PC-9 (cell line): Measurements from ENCODE around the gene TAS1R2. TPM values are rescaled to one million over a fixed set of nuclear protein-coding genes. Genes with fewer than 3 reads are reported as not detected.

Experiments used
- BruUV-seq: library from RNA; stranded (reverse); fragments of 400-500 nt; replicated peaks from 2 replicates; lab custom pipeline; 2021; lab: Mats Ljungman, UMichigan
- CTCF ChIA-PET: fragments of 300-600 bp; sonication (Branson Sonifier 250); formaldehyde crosslinking; loops from one replicate; lab custom pipeline; 2022; ENCODE audit warnings: antibody characterized with exemption; lab: Charles Lee
- POLR2A ChIA-PET: fragments of 300-600 bp; sonication (Branson Sonifier 250); formaldehyde crosslinking; loops from one replicate; lab custom pipeline; 2022; ENCODE audit warnings: antibody characterized with exemption; ENCODE audit not compliant: unreplicated experiment; lab: Charles Lee
- DNase-seq, 2 experiments: peaks; one replicate each; pipeline versions ENCODE4 v3.0.0 to v3.0.0-alpha.2; 2015 to 2022; ENCODE audit warnings: mixed read lengths in 1 of 2
- H2AFZ ChIP-seq: fragments of 200-600 bp; sonication (generic); 2 replicates; pipeline ENCODE4 v1.8.1; 2017; ENCODE audit warnings: antibody characterized with exemption
- H3F3A ChIP-seq: fragments of 200-600 bp; sonication (generic); 2 replicates; pipeline ENCODE4 v1.8.1; 2017; ENCODE audit warnings: antibody characterized with exemption, mild to moderate bottlenecking, low read depth; ENCODE audit not compliant: insufficient read depth
- H3K27ac ChIP-seq: fragments of 200-600 bp; sonication (generic); 2 replicates; pipeline ENCODE4 v1.6.1; 2016; ENCODE audit warnings: mixed run types
- H3K27me3 ChIP-seq: fragments of 200-600 bp; sonication (generic); 2 replicates; pipeline ENCODE4 v1.6.1; 2016; ENCODE audit warnings: low read depth, mixed run types; ENCODE audit not compliant: insufficient read depth
- H3K36me3 ChIP-seq: fragments of 200-600 bp; sonication (generic); 2 replicates; pipeline ENCODE4 v1.6.1; 2016; ENCODE audit warnings: low read depth, mixed run types
- H3K4me1 ChIP-seq: fragments of 200-600 bp; sonication (generic); replicated peaks from 2 replicates; pipeline ENCODE4 v1.6.1; 2016; ENCODE audit warnings: mixed run types; ENCODE audit not compliant: insufficient read depth
- H3K4me2 ChIP-seq: fragments of 200-600 bp; sonication (generic); 2 replicates; pipeline ENCODE4 v1.6.1; 2017; ENCODE audit warnings: mixed run types
- H3K4me3 ChIP-seq: fragments of 200-600 bp; sonication (generic); 2 replicates; pipeline ENCODE4 v1.6.1; 2016; ENCODE audit warnings: mixed run types
- H3K79me2 ChIP-seq: fragments of 200-600 bp; sonication (generic); 2 replicates; pipeline ENCODE4 v1.6.1; 2017; ENCODE audit warnings: low read depth, mixed run types
- H3K9me2 ChIP-seq: fragments of 200-600 bp; sonication (generic); 2 replicates; pipeline ENCODE4 v1.8.1; 2017; ENCODE audit warnings: mild to moderate bottlenecking; ENCODE audit not compliant: insufficient read depth
- H3K9me3 ChIP-seq: fragments of 200-600 bp; sonication (generic); 2 replicates; pipeline ENCODE4 v1.8.1; 2016; ENCODE audit warnings: low read depth; ENCODE audit not compliant: insufficient read depth
- H4K20me1 ChIP-seq: fragments of 200-600 bp; sonication (generic); 2 replicates; pipeline ENCODE4 v1.8.1; 2017; ENCODE audit not compliant: insufficient read depth
- EZH2 ChIP-seq: fragments of 200-600 bp; sonication (generic); IDR thresholded peaks from 2 replicates; pipeline ENCODE4 v1.8.0; 2017; ENCODE audit warnings: antibody characterized with exemption, low read depth
- intact Hi-C: fragments of 100-400 bp; cut with micrococcal nuclease; formaldehyde crosslinking; loops from one replicate; pipeline ENCODE4 v1.10.0; 2022; ENCODE audit not compliant: unreplicated experiment
- total RNA-seq: library from RNA; stranded (reverse); gene quantifications from 2 replicates; pipeline ENCODE4 v1.2.3, GENCODE V29; 2021
- TF ChIP-seq, protein P1 (sequence below): fragments of 200-600 bp; sonication (generic); conservative IDR thresholded peaks from 2 replicates; pipeline ENCODE4 v1.6.1; 2017; ENCODE audit warnings: mixed run types, antibody characterized with exemption, mild to moderate bottlenecking, moderate library complexity

The TAS1R2 gene
- total RNA-seq, 1 experiment from 2014 or later, result not detected

DNA sequence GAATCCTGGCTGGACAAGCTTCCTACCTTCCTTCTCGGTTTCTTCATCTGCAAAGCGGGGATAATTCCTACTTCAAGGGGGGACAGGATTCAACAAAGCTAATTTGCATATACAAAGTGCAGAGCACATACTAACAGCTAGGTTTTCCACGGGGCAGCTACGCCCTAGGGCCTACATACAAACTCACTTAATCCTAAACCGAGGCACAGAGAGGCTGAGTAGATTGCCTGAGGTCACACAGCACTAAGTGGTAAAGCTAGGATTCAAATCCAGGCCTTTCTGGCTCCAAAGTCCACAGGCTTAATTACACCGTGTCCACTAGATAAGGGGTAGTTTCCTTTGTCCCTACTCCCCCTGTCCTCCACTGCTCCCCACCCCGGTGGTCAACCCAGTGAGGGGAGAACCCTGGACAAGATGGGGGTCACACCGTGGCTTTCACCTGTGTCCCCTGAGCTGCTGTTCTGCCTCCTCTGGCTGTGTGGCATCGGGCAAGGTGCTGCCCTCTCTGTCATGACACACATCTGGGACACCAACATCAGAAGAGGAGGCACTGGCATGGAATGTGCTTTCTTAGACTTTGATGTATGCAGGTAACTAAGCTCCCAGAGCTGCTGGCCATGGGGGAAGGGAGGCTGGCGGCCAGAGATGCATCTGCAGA, 44.5 kb downstream of the TAS1R2 start:
- H3K27ac ChIP-seq, result no peak overlapping the region
- intact Hi-C loops, result no loop called here
- H3F3A ChIP-seq, result no peaks in the 10 kb centered on the region
- H3K36me3 ChIP-seq, result no peaks in the 10 kb centered on the region
- TF ChIP-seq, protein P1, sequence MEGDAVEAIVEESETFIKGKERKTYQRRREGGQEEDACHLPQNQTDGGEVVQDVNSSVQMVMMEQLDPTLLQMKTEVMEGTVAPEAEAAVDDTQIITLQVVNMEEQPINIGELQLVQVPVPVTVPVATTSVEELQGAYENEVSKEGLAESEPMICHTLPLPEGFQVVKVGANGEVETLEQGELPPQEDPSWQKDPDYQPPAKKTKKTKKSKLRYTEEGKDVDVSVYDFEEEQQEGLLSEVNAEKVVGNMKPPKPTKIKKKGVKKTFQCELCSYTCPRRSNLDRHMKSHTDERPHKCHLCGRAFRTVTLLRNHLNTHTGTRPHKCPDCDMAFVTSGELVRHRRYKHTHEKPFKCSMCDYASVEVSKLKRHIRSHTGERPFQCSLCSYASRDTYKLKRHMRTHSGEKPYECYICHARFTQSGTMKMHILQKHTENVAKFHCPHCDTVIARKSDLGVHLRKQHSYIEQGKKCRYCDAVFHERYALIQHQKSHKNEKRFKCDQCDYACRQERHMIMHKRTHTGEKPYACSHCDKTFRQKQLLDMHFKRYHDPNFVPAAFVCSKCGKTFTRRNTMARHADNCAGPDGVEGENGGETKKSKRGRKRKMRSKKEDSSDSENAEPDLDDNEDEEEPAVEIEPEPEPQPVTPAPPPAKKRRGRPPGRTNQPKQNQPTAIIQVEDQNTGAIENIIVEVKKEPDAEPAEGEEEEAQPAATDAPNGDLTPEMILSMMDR, result no peak
- no peak for TF ChIP-seq EZH2
- no peaks in the 10 kb centered on the region for H3K9me2 ChIP-seq
- no peaks in the 10 kb centered on the region for H3K79me2 ChIP-seq
- H3K27me3 ChIP-seq, result peaks cover 12% of the 10 kb centered on the region; the same call in 1 of the 2 replicates
- POLR2A ChIA-PET, result no interaction called here
- no peaks in the 10 kb centered on the region for H3K9me3 ChIP-seq
- no peak overlapping the region for H2AFZ ChIP-seq
- H3K4me3 ChIP-seq, result no peak overlapping the region
- no peak overlapping the region for H3K4me2 ChIP-seq
- no peak for DNase-seq
- CTCF ChIA-PET, result no interaction called here
- no peaks in the 10 kb centered on the region for H4K20me1 ChIP-seq
- BruUV-seq, result no TSS peak
- no peaks in the 10 kb centered on the region for H3K4me1 ChIP-seq

- CTCF ChIA-PET, result no interaction called here
- Histone ChIP-seq H3F3A (no peaks in the 10 kb centered on the region), H3K9me3 (no peaks in the 10 kb centered on the region), H4K20me1 (no peaks in the 10 kb centered on the region), H3K27ac (no peak overlapping the region), H3K4me2 (no peak overlapping the region), H3K4me3 (no peak overlapping the region), H2AFZ (no peak overlapping the region), H3K79me2 (no peaks in the 10 kb centered on the region), H3K36me3 (no peaks in the 10 kb centered on the region), H3K4me1 (no peaks in the 10 kb centered on the region), H3K27me3 (peaks cover 12% of the 10 kb centered on the region; the same call in 1 of the 2 replicates), H3K9me2 (no peaks in the 10 kb centered on the region)
- no TSS peak for BruUV-seq
- POLR2A ChIA-PET, result no interaction called here
- no peak for DNase-seq
- intact Hi-C loops, result no loop called here
- TF ChIP-seq EZH2, result no peak
- TF ChIP-seq, protein P1, result no peak
Observed at GRCh38 chr1:18814425-18814824, 45.0 kb downstream of the TAS1R2 start.

DNA sequence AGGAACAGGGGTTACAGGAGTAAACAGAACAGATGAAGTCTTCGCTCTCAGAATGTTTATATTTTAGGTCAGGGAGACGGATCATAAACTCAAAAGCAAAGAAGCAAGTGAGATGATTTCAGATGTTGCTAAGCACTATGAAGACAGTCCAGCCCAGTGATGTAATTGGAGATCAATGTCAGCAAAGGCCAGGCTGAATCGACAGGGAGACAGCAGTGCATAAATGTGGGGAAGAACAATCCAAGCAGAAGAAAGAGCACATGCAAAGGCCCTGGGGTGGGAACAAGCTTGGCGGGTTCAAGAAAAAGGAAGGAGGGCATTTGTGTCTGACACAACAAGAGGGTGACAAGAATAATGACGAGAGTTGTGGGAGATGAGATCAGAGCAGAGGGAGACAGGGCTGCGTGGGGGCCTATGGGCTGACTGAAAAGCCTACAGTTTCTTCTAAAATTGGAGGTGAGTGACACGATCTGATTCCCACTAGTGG, 47.0 kb downstream of the TAS1R2 start:
- TF ChIP-seq, protein P1, result no peak
- no peak for TF ChIP-seq EZH2
- Histone ChIP-seq H3K4me3 (no peak overlapping the region), H3F3A (no peaks in the 10 kb centered on the region), H3K4me1 (no peaks in the 10 kb centered on the region), H3K36me3 (no peaks in the 10 kb centered on the region), H3K79me2 (no peaks in the 10 kb centered on the region), H3K27ac (no peak overlapping the region), H4K20me1 (no peaks in the 10 kb centered on the region), H3K4me2 (no peak overlapping the region), H3K9me3 (no peaks in the 10 kb centered on the region), H3K27me3 (peaks cover 8% of the 10 kb centered on the region; the same call in 1 of the 2 replicates), H2AFZ (no peak overlapping the region), H3K9me2 (no peaks in the 10 kb centered on the region)
- ChIA-PET POLR2A (no interaction called here), CTCF (no interaction called here)
- BruUV-seq, result no TSS peak
- DNase-seq, result no peak
- intact Hi-C loops, result no loop called here
